Mesothelial cell of epicardium (in vitro differentiated cells): ENCODE results near the gene SURF4. TPM values are rescaled to one million over a fixed set of nuclear protein-coding genes. Genes with fewer than 3 reads are reported as not detected.

ENCODE experiments used
- DNase-seq, 2 experiments: peaks; one replicate each; pipeline ENCODE4 v3.0.0; 2021; ENCODE audit warnings: low spot score in 2 of 2; ENCODE audit not compliant: unreplicated experiment in 2 of 2
- H3K27ac Mint-ChIP-seq: 2 replicates; pipeline ENCODE4 v1.8.0; 2021; ENCODE audit warnings: mixed read lengths
- H3K27me3 Mint-ChIP-seq: 2 replicates; pipeline ENCODE4 v1.8.0; 2021; ENCODE audit warnings: low read depth, mixed read lengths
- H3K36me3 Mint-ChIP-seq: 2 replicates; pipeline ENCODE4 v1.8.0; 2021; ENCODE audit warnings: mixed read lengths
- H3K4me1 Mint-ChIP-seq: 2 replicates; pipeline ENCODE4 v1.8.0; 2021; ENCODE audit warnings: mixed read lengths
- H3K4me3 Mint-ChIP-seq: 2 replicates; pipeline ENCODE4 v1.8.0; 2021; ENCODE audit warnings: mild to moderate bottlenecking, moderate library complexity, mixed read lengths
- H3K9me3 Mint-ChIP-seq: 2 replicates; pipeline ENCODE4 v1.8.0; 2021; ENCODE audit warnings: mixed read lengths
- CTCF ChIP-seq: fragments of 200-600 bp; sonication (generic); IDR thresholded peaks from one replicate; pipeline ENCODE4 v1.5.0; 2021; ENCODE audit warnings: antibody characterized with exemption; ENCODE audit not compliant: unreplicated experiment
- total RNA-seq: library from RNA; stranded (reverse); gene quantifications from 3 replicates; pipeline ENCODE4 v1.2.1, GENCODE V29; 2021

The SURF4 gene
- total RNA-seq, 1 donor from 2014 or later: 147 TPM

DNA sequence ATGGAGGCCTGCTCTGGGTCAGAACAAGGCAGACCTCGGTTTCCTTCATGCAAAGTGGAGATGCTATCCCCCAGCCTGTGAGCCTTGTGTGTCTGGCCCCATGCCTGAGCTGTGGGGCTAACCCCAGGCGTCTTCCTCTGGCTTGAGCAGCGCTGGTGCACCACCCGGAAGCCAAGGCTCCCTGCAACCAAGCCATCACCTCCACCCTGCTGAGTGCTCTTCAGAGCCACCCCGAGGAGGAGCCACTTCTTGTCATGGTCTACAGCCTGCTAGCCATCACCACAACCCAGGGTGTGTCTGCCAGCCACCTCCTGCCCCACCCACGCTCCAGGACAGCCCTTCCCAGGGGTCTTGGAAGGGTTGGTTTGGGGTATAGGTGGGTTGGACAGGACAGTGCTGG, 25.7 kb upstream of the SURF4 start:
- no peaks in the 10 kb centered on the region for H3K4me1 Mint-ChIP-seq
- no peak overlapping the region for H3K27ac Mint-ChIP-seq
- H3K27me3 Mint-ChIP-seq: peaks cover 15% of the 10 kb centered on the region
- H3K36me3 Mint-ChIP-seq: peaks cover 12% of the 10 kb centered on the region
- no peaks in the 10 kb centered on the region for H3K9me3 Mint-ChIP-seq
- H3K4me3 Mint-ChIP-seq: no peak overlapping the region
- no peak for DNase-seq
- no peak for TF ChIP-seq CTCF

DNA sequence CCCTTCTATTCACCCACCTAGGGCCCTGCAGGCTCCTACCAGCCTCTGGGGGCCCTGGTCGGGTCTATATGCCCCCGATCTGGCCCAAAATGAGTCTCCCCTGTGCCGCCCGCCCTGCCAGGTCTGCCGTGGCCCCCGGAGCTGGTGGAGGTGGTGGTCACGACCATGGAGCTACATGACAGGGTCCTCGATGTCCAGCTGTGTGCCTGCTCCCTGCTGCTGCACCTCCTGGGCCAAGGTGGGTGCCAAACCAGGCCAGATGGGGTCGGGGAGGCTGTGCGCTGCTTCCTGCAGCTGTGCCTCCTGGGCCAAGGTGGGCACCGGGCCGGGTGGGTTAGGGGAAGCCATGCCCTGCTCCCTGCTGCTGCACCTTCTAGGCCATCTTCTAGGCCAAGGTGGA, 24.4 kb upstream of the SURF4 start:
- peaks cover 28% of the 10 kb centered on the region for H3K27me3 Mint-ChIP-seq
- no peaks in the 10 kb centered on the region for H3K4me1 Mint-ChIP-seq
- no peak for DNase-seq
- TF ChIP-seq CTCF: no peak
- H3K4me3 Mint-ChIP-seq: no peak overlapping the region
- H3K9me3 Mint-ChIP-seq: no peaks in the 10 kb centered on the region
- H3K36me3 Mint-ChIP-seq: peaks cover under 1% of the 10 kb centered on the region
- H3K27ac Mint-ChIP-seq: no peak overlapping the region

GRCh38 chr9:133397895-133398294, 22.0 kb upstream of the SURF4 start:
- no peak overlapping the region for H3K27ac Mint-ChIP-seq
- peaks cover 37% of the 10 kb centered on the region for H3K27me3 Mint-ChIP-seq
- H3K36me3 Mint-ChIP-seq: no peaks in the 10 kb centered on the region
- H3K9me3 Mint-ChIP-seq: no peaks in the 10 kb centered on the region
- no peak for DNase-seq
- no peak for TF ChIP-seq CTCF
- no peaks in the 10 kb centered on the region for H3K4me1 Mint-ChIP-seq
- H3K4me3 Mint-ChIP-seq: no peak overlapping the region

GRCh38 chr9:133397370-133397769, 21.5 kb upstream of the SURF4 start:
- no peak overlapping the region for H3K27ac Mint-ChIP-seq
- H3K27me3 Mint-ChIP-seq: peaks cover 37% of the 10 kb centered on the region
- DNase-seq: no peak
- no peaks in the 10 kb centered on the region for H3K4me1 Mint-ChIP-seq
- TF ChIP-seq CTCF: no peak
- H3K36me3 Mint-ChIP-seq: no peaks in the 10 kb centered on the region
- no peaks in the 10 kb centered on the region for H3K9me3 Mint-ChIP-seq
- H3K4me3 Mint-ChIP-seq: no peak overlapping the region

DNA sequence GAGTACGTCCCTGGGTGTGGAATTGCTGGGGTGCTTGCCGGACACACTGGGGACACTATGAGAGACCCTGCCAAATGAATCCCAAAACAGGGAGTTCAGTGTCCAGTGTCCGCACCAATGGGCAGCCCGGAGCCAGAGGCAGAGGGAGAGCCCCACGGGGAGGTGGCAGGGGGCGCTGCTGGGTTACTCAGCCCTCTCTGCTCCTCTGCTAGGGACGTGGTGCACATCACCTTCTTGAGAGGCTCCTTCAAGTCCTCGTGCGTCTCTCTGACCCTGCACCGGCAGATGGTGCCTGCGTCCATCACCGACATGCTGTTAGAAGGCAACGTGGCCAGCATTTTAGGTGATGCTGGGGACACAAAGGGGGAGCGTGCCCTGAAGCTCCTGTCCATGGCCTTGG, 21.1 kb upstream of the SURF4 start:
- TF ChIP-seq CTCF: no peak
- H3K27me3 Mint-ChIP-seq: peaks cover 37% of the 10 kb centered on the region
- H3K4me3 Mint-ChIP-seq: no peak overlapping the region
- no peaks in the 10 kb centered on the region for H3K36me3 Mint-ChIP-seq
- H3K27ac Mint-ChIP-seq: no peak overlapping the region
- H3K9me3 Mint-ChIP-seq: no peaks in the 10 kb centered on the region
- H3K4me1 Mint-ChIP-seq: no peaks in the 10 kb centered on the region
- DNase-seq: no peak

DNA sequence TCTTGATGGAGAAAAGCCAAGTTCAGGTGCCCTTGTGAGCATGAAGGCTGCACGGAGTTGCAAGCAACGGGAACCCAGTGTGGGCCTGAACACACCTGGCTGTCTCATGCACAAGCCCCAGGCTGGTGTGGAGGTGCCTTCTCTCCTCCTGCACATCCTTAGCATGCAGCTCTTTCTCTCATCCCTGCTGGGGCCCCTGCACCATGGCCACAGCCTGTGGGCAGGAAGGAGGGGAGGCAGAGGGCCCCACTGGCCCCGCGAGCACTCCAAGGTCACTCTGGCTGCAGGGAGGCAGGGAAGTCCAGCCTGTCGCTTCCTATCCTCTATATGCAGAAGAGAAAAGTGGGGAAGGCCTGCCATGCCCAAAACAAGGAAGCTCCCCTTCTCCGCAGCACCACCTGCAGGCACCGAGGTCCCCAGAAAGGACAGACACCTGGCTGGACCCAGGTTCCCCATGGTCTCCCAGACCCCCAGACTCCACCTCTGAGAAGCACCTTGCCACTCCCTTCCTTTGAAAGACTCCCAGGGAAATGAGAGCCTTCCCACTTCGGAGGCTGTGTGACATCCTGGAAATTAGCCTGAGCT, 18.9 kb upstream of the SURF4 start:
- Mint-ChIP-seq H3K27ac (no peak overlapping the region), H3K4me3 (no peak overlapping the region), H3K4me1 (no peaks in the 10 kb centered on the region), H3K9me3 (no peaks in the 10 kb centered on the region), H3K36me3 (no peaks in the 10 kb centered on the region), H3K27me3 (peaks cover 40% of the 10 kb centered on the region)
- DNase-seq: no peak
- TF ChIP-seq CTCF: no peak
